Stimulated activated CD4-positive, alpha-beta T cell treated with anti-CD3 and anti-CD28 coated beads, Interleukin-12 subunit alpha, Interleukin-12 subunit beta, amount 100 ng/mL, for 48 hours (primary cell): ENCODE measurements around the gene C17orf75.
A peak's percentile ranks its signal among the peaks of the same experiment; 100 is the strongest.
"Not testable (repeated sequence)": the region's sequence is repeated elsewhere in the genome, so short reads cannot be mapped to it uniquely, and the experiment has no call there.

Experiments used
- DNase-seq, 3 donors: peaks; one replicate each; pipeline ENCODE4 v3.0.0-alpha.2; 2020; ENCODE audit warnings: low read depth in 2 of 3, low spot score in 1 of 3

C17orf75 gene, protein sequence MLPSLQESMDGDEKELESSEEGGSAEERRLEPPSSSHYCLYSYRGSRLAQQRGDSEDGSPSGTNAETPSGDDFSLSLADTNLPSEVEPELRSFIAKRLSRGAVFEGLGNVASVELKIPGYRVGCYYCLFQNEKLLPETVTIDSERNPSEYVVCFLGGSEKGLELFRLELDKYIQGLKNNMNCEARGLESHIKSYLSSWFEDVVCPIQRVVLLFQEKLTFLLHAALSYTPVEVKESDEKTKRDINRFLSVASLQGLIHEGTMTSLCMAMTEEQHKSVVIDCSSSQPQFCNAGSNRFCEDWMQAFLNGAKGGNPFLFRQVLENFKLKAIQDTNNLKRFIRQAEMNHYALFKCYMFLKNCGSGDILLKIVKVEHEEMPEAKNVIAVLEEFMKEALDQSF

DNA sequence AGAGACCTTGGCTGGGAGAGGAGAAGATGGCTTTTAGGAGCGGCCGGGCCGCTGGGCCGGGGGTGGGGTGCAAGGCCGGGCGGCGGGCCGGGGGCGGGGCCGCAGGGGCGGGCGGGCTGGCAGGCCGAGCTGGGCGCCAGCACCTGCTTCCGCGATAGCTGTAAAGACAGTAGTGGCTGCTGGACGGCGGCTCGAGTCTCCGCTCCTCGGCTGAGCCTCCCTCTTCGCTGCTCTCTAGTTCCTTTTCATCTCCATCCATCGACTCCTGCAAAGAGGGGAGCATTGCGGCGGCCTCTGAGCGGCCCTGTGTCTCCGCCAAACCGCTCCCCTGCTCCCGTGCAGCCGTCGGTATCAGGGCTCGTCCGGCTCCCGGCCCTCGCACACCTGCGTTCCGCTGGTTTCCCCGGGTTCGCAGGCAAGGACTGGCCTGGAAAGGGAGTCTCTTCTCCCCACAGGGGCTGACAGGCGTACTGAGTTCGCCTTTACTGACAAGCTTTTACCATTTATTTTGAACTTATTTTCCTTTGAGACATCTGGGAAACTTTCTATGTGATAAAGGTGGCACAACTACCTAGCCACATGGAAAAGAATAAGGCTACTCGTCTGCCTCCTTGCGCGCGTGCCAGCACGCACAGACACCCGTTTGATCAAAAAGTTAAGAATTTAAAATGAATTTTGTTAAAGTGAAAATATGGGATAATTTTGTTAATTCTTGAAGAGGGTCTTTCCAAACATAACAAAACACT, at the start of gene C17orf75:
Gene C17orf75, minus strand, starts transcription at position 317 of the 746 bp plus-strand sequence. Its CDS starts 34 bp downstream, at position 283.
- peak; percentile 76 to 81 (median 77) for DNase-seq

DNA sequence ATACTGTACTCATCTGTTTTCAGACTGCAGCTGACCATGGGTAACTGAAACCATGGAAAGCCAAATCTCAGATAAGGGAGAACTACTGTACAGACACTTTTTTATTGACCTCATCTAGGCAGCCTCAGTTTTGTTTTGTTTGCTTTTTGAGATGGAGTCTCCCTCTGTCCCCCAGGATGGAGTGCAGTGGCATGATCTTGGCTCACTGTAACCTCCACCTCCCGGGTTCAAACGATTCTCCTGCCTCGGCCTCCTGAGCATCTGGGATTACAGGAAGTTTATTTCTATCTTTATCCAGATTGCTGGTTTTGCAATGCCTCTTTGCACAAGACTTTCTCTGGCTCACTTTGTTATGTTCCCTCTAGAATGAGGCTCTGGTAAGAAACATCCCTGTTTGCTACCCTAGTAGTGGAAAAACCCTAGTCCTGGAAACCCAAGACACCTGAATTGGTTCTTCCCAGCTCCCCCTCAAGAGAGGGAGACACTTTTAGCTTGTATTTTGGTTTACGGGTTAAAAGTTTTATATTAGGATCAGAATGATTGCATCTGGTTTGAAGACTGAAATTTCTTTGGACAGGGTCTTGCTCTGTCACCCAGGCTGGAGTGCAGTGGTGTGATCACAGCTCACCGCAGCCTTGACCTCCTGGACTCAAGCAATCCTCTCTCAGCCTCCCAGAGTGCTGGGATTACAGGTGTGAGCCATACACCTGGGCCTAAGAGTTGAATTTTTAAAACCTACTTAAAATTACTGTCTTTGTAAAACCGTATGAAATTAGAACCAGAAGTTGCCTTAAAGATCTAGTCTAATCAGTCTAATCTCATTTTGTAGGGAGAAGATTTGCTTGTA, 46.9 kb upstream of the C17orf75 start:
- no peak for DNase-seq

DNA sequence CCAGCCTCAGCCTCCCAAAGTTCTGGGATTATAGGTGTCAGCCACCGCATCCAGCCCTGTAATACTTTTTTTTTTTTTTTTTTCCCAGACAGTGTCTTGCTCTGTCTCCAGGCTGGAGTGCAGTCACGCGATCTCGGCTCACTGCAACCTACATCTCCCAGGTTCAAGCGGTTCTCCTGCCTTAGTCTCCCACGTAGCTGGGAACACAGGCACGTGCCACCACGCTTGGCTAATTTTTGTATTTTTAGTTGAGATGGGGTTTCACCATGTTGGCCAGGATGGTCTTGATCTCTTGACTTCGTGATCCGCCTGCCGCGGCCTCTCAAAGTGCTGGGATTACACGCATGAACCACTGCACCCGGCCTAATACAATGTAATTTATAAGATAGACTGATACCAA, 46.2 kb upstream of the C17orf75 start:
- DNase-seq, result not testable (repeated sequence)

DNA sequence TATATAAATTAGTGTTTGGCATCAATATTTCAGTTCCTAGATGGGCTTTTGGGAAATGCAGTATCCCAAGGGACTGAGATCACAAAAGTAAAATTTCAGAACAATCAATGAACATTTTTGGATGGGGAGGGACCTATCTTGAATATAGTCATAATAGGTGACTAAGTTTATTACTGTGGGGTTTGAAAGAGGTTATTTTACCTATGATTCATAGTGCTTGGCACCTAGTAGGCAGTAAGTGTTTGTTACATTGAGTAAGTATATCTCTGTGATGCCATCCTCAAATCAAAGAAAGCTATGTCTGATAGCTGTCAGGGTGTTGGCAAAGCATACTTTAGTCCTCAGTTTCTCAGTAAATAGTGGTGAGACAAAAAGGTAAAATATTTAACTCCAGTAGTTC, 44.9 kb upstream of the C17orf75 start:
- DNase-seq, result no peak

DNA sequence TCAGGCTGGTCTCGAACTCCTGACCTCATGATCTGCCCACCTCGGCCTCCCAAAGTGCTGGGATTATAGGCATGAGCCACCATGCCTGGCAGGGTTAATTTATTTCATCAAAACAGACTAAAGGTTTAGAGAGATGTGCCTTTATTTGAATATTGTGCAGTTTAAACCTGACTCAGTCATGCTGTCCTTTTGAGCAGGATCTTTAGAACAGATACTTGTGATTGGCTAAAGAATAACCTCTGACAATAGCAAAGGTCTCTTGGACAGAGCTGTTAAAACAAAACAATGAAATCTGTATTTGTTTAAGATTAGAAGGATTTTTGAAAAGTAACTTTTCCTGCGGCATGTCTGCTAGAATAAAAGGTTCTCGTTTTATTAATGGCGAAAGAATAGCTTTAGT, 44.0 kb upstream of the C17orf75 start:
- DNase-seq, result no peak

DNA sequence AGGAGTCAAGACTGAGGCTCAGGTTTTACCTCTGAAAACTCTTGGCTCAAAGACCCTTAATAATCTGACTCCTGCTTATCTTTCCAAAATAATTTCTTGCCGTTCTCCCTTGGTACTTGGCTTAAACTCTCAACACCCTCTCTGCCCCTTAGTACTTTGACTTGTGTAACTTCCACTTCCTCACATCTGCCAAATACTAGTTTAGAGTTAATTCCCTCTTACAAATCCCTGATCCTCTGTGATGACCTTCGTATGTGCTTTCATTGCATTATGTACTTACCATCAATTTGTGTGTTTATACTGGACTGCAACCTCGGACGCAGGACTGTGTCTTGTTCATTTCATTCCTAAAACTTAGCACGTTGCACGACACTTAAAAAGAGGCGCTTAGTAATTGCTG, 43.1 kb upstream of the C17orf75 start:
- no peak for DNase-seq

DNA sequence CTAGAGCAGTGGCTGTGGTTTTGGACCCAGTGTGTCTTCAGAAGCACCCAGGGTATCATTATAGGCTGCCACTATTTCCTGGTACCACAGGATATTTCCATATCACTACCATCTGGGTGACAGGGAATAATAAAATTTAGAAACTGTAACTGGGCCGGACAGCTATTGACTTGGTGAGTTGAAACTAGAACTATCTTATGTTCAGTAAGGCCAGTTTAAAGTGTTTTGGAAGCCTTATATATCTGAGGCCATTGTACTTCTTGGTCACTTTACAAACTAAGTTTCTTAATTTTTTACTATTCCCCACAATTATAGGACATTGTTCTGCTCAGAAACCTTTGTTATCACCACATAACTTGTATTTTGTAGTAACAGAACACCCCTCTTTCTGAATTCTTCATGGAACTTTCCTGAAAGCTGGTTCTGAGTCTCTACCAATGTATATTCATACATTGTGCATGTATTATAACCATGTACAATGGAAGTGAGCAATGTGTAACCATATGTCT, 42.0 kb upstream of the C17orf75 start:
- no peak for DNase-seq

- DNase-seq, result no peak
These were observed 40.7 kb upstream of the C17orf75 start for GRCh38 chr17:32382526-32383223.

DNA sequence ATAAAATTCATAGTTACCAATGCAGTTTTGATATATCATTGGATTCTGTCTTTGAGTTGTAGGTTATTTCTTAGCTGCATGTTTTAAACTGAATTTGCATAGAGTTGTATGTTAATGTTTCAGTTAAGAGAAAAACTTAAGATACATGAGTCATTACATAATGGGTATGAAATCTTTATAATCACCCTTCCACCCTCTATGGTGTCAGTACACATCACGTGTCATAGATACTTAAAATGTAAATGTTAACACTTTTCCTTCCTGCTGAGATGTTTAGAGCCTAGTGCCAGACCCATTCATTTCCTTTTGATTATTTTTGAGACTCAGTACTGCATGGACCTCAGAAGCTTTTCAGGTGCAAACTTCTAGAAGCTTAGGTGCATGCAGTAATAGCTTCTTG, 28.5 kb upstream of the C17orf75 start:
- no peak for DNase-seq

DNA sequence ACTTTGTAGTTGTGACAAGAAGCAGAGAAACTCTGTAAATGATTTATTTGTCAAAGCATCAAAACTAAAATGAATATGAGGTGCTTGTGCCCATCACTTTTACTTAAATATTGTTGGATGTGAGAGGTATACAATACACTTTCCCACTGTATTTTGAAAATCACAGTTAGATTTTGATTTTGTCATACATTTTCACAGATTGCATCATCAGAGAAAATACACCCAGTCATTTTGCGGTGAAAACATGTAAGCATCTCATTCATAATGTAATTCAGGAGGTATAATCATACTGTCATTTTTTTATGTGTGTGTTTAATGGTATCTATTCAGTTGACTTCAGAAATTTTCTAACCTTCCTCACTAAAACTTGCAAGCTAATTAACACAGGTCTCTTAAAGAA, 19.3 kb upstream of the C17orf75 start:
- no peak for DNase-seq

DNA sequence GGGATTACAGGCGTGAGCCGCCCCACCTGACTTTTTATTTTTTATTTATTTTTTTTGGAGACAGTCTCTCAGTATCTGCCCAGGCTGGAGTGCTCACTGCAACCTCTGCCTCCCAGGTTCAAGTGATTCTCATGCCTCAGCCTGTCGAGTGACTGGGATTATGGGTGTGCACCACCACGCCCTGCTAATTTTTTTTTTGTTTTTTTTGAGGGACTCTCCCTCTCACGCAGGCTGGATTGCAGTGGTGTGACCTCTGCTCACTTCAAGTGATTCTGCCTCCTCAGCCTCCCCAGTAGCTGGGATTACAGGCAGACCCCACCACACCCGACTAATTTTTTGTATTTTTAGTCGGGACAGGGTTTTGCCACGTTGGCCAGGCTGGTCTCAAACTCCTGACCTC, 15.6 kb upstream of the C17orf75 start:
- DNase-seq, result no peak

- DNase-seq, result no peak
These were observed 14.8 kb upstream of the C17orf75 start for GRCh38 chr17:32356750-32357149.

DNA sequence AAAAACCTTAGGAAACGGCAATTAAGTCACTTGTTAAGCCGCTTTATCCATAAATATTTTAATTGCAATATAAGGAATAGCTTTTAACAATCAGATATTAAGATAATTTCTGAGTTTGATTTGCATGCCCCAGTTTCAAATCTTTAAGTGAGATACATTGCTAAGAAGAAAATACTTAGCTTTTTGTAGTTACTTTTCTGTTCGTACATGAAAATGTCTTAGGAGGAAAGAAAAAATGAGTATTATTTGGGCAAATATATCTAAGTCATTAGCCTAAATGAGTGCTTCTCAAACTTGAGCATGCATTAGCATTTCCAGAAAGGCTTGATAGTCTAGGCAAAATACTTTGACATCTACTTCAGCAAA, 14.4 kb upstream of the C17orf75 start:
- DNase-seq, result no peak

- no peak for DNase-seq
These were observed 13.8 kb upstream of the C17orf75 start for GRCh38 chr17:32355649-32356377.

DNA sequence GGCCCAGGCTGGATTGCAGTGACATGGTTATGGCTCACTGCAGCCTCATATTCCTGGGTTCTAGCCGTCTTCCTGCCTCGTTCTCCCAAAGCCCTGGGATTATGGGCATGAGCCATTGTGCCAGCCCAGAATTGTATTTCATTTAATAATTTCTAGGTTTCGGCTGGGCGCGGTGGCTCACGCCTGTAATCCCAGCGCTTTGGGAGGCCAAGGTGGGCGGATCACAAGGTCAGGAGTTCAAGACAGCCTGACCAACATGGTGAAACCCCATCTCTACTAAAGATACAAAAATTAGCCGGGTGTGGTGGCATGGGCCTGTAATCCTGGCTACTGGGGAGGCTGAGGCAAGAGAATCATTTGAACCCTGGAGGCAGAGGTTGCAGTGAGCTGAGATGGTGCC, 10.8 kb upstream of the C17orf75 start:
- not testable (repeated sequence) for DNase-seq

DNA sequence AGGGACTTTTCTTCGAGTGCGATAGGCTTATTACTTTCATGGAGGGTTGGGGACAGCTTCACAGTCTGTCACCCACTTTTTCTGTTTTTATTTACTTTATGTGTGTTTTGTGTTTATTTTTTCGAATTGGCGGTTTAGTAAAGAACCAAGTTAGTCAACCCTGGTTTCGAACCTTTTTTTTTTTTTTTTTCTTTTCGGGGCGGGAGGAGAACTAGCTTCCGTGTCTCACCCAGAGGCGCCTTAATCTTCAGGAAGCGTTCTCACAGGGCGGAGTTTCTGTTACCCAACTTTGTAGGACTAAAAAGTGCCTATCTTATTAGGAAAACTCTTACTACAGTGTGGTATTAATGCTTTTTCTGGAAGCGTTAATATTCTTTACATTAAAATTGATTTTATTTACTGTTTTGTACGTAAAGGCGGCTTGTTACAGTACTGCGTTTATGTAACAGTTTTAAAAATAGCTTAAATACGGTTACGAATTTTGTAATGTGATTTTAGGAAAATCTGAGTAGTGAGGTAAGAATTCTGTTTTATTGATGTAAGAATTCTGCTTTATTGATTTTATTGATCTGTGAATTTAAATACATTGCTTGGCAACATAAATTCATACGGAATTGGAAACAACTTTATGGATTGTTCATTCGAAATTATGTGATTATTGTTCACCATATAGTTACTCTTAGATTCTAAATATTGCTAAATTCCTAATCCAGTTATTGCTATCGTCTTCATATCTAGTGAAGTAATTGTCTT, 8.9 kb upstream of the C17orf75 start:
- DNase-seq, result peak in 1 of 3 donors; percentile 18

- peak; percentile 93 to 94 (median 93) for DNase-seq
These were observed 8.1 kb upstream of the C17orf75 start, which contains the start of gene ZNF207 for GRCh38 chr17:32349854-32350665. Gene ZNF207, plus strand, starts transcription at chr17:32350157. Its CDS starts 129 bp downstream, at chr17:32350286.

DNA sequence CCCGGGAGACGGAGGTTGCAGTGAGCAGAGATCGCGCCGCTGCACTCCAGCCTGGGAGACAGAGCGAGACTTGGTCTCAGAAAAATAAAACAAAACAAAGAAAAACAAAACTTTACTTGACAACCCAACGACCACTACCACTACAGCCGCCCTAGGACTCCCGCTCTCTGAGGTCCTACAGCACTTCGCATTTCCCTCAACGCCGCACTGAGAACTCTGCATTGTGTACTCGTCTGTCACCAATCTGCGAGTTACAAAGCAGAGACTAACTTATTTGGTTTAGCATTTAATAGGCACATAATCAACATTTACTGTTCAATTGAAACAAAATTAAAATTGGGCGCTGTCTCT, 7.5 kb upstream of the C17orf75 start:
- peak in 1 of 3 donors; percentile 24 for DNase-seq

DNA sequence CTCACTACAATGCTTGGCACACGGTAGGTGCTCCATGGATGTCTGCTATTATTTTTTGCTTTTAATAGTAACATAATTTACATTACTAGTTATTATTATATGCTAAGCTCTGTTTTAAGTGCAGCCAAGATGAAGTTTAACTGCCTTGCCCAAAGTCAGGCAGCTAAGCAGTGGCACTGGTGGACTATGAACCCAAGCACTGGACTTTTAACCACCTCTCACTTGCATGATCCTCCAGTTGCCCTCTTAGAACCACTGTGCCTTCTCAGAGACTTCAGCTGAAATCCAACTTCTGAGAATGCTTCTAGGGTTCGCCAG, 6.5 kb upstream of the C17orf75 start:
- DNase-seq, result no peak
